NCI-H2107 (cell line): ENCODE measurements around the gene SH3BP1.
A peak's percentile ranks its signal among the peaks of the same experiment; 100 is the strongest.

Experiments
- DNase-seq: peaks from one replicate; lab custom pipeline; 2025; lab: John Stamatoyannopoulos, UW

SH3BP1 gene

GRCh38 chr22:37659066-37659896 lies 19.8 kb downstream of the SH3BP1 start:
- no peak for DNase-seq

- DNase-seq: no peak
Measured at GRCh38 chr22:37659897-37660708, 20.6 kb downstream of the SH3BP1 start.

GRCh38 chr22:37660709-37661045 lies 21.2 kb downstream of the SH3BP1 start:
- DNase-seq: no peak

- DNase-seq: no peak
Measured at GRCh38 chr22:37661160-37661924, 21.9 kb downstream of the SH3BP1 start.

- no peak for DNase-seq
Measured at GRCh38 chr22:37662039-37662438, 22.6 kb downstream of the SH3BP1 start.

- no peak for DNase-seq
Measured at GRCh38 chr22:37663521-37664140, 24.2 kb downstream of the SH3BP1 start.

- DNase-seq: no peak
Measured at GRCh38 chr22:37664249-37665101, 25.0 kb downstream of the SH3BP1 start.

- DNase-seq: no peak
Measured at GRCh38 chr22:37665487-37665886, 26.0 kb downstream of the SH3BP1 start.

GRCh38 chr22:37669586-37669985 lies 30.1 kb downstream of the SH3BP1 start:
- no peak for DNase-seq

- no peak for DNase-seq
Measured at GRCh38 chr22:37672206-37672919, 32.9 kb downstream of the SH3BP1 start.

- DNase-seq: no peak
Measured at GRCh38 chr22:37672920-37673455, 33.5 kb downstream of the SH3BP1 start.

- DNase-seq: no peak
Measured at GRCh38 chr22:37674248-37674647, 34.8 kb downstream of the SH3BP1 start.

- peak; percentile 33 for DNase-seq
Measured at GRCh38 chr22:37674951-37675929, 35.8 kb downstream of the SH3BP1 start, which contains the start of gene LGALS1. Gene LGALS1 (plus strand): TSS chr22:37675636. CDS start chr22:37675703, 67 bp downstream.

- no peak for DNase-seq
Measured at GRCh38 chr22:37675930-37676735, 36.7 kb downstream of the SH3BP1 start.

- DNase-seq: no peak
Measured at GRCh38 chr22:37676736-37677492, 37.4 kb downstream of the SH3BP1 start.

- DNase-seq: no peak
Measured at GRCh38 chr22:37677493-37677974, 38.1 kb downstream of the SH3BP1 start.

GRCh38 chr22:37678372-37678771 lies 38.9 kb downstream of the SH3BP1 start:
- no peak for DNase-seq
